PC-3 (cell line): Measurements from ENCODE around the gene MYLK2. TPM values are rescaled to one million over a fixed set of nuclear protein-coding genes. Genes with fewer than 3 reads are reported as not detected.
"Not testable (repeated sequence)": the region's sequence is repeated elsewhere in the genome, so short reads cannot be mapped to it uniquely, and the experiment has no call there.

Experiments
- ATAC-seq: fragments of 200-7000 bp; cut with Tn5 transposase; 2 replicates; pipeline ENCODE4 v1.9.1; 2020; ENCODE audit warnings: mild to moderate bottlenecking, moderate library complexity
- BruUV-seq: library from RNA; stranded (reverse); fragments of 400-500 nt; replicated peaks from 2 replicates; lab custom pipeline; 2021; lab: Mats Ljungman, UMichigan
- CTCF ChIA-PET: fragments of 300-600 bp; sonication (Branson Sonifier 250); formaldehyde crosslinking; loops from one replicate; lab custom pipeline; 2022; ENCODE audit warnings: antibody characterized with exemption; lab: Charles Lee
- POLR2A ChIA-PET: fragments of 300-600 bp; sonication (Branson Sonifier 250); formaldehyde crosslinking; loops from one replicate; lab custom pipeline; 2022; ENCODE audit warnings: antibody characterized with exemption; ENCODE audit not compliant: unreplicated experiment; lab: Charles Lee
- DNase-seq: peaks from one replicate; pipeline ENCODE4 v3.0.0-alpha.2; 2015
- H2AFZ ChIP-seq: fragments of 300-600 bp; sonication (generic); 2 replicates; pipeline ENCODE4 v1.6.0; 2016; ENCODE audit warnings: antibody characterized with exemption, low read length
- H3F3A ChIP-seq: fragments of 300-600 bp; sonication (generic); one replicate; pipeline ENCODE4 v1.6.0; 2017; ENCODE audit warnings: antibody characterized with exemption, low read length, control low read depth, mild to moderate bottlenecking; ENCODE audit not compliant: unreplicated experiment
- H3K27ac ChIP-seq: fragments of 300-600 bp; sonication (generic); 2 replicates; pipeline ENCODE4 v1.5.1; 2016; ENCODE audit warnings: mild to moderate bottlenecking, low read length
- H3K27me3 ChIP-seq: fragments of 300-600 bp; sonication (generic); 2 replicates; pipeline ENCODE4 v1.6.1; 2016; ENCODE audit warnings: low read length, mixed read lengths
- H3K36me3 ChIP-seq: fragments of 300-600 bp; sonication (generic); 2 replicates; pipeline ENCODE4 v1.6.1; 2016; ENCODE audit warnings: low read depth, mixed run types, low read length, mixed read lengths
- H3K4me1 ChIP-seq: fragments of 300-600 bp; sonication (generic); 2 replicates; pipeline ENCODE4 v1.5.1; 2016; ENCODE audit warnings: low read length; ENCODE audit not compliant: insufficient read depth
- H3K4me2 ChIP-seq: fragments of 300-600 bp; sonication (generic); 2 replicates; pipeline ENCODE4 v1.6.0; 2016; ENCODE audit warnings: low read length
- H3K4me3 ChIP-seq: fragments of 300-600 bp; sonication (generic); 2 replicates; pipeline ENCODE4 v1.5.1; 2016; ENCODE audit warnings: mild to moderate bottlenecking, low read length, mixed read lengths
- H3K79me2 ChIP-seq: fragments of 300-600 bp; sonication (generic); 2 replicates; pipeline ENCODE4 v1.6.1; 2017; ENCODE audit warnings: low read length, mixed read lengths
- H3K9ac ChIP-seq: fragments of 300-600 bp; sonication (generic); 2 replicates; pipeline ENCODE4 v1.6.0; 2016; ENCODE audit warnings: mild to moderate bottlenecking, low read length
- H3K9me2 ChIP-seq: fragments of 300-600 bp; sonication (generic); replicated peaks from 2 replicates; pipeline ENCODE4 v1.6.1; 2016; ENCODE audit warnings: mixed run types, low read length, mixed read lengths
- H3K9me3 ChIP-seq: fragments of 300-600 bp; sonication (generic); 2 replicates; pipeline ENCODE4 v1.6.1; 2016; ENCODE audit warnings: low read length, mixed read lengths
- H4K20me1 ChIP-seq: fragments of 300-600 bp; sonication (generic); 2 replicates; pipeline ENCODE4 v1.6.1; 2016; ENCODE audit warnings: low read length, mixed read lengths
- CTCF ChIP-seq: fragments of 300-600 bp; sonication (generic); conservative IDR thresholded peaks from 2 replicates; pipeline ENCODE4 v1.5.1; 2017; ENCODE audit warnings: antibody characterized with exemption, low read depth, mild to moderate bottlenecking, low read length
- EZH2 ChIP-seq: fragments of 300-600 bp; sonication (generic); IDR thresholded peaks from one replicate; pipeline ENCODE4 v1.6.1; 2017; ENCODE audit warnings: antibody characterized with exemption, mild to moderate bottlenecking, low read length; ENCODE audit not compliant: unreplicated experiment
- EZH2phosphoT487 ChIP-seq: fragments of 300-600 bp; sonication (generic); IDR thresholded peaks from 2 replicates; pipeline ENCODE4 v1.6.1; 2018; ENCODE audit warnings: mild to moderate bottlenecking, antibody characterized with exemption, low read length, borderline replicate concordance
- intact Hi-C: fragments of 100-400 bp; cut with micrococcal nuclease; formaldehyde crosslinking; loops from 2 replicates; pipeline ENCODE4 v1.9.0; 2023
- total RNA-seq: library from RNA; depleted of rRNA; stranded (reverse); fragments of >200 nt; gene quantifications from 2 replicates; pipeline ENCODE4 v1.2.3, GENCODE V29; 2014

The MYLK2 gene
- total RNA-seq, 1 experiment from 2014 or later, result 1.7 TPM

GRCh38 chr20:31811198-31811597, 8.0 kb upstream of the MYLK2 start:
- Histone ChIP-seq H3K27me3 (no peaks in the 10 kb centered on the region), H3K4me1 (peaks cover 17% of the 10 kb centered on the region), H3K9me2 (no peaks in the 10 kb centered on the region), H3K9me3 (no peaks in the 10 kb centered on the region), H4K20me1 (no peaks in the 10 kb centered on the region), H2AFZ (no peak overlapping the region), H3K27ac (peak overlapping the region; percentile 84), H3K4me2 (no peak overlapping the region), H3K4me3 (no peak overlapping the region), H3F3A (no peaks in the 10 kb centered on the region), H3K9ac (peak overlapping the region; percentile 20; the same call in 1 of the 2 replicates), H3K79me2 (no peaks in the 10 kb centered on the region), H3K36me3 (peaks cover 11% of the 10 kb centered on the region; the same call in 1 of the 2 replicates)
- POLR2A ChIA-PET, result no interaction called here
- DNase-seq, result no peak
- TF ChIP-seq EZH2 (no peak), EZH2phosphoT487 (no peak), CTCF (no peak)
- CTCF ChIA-PET, result no interaction called here
- intact Hi-C loops, result no loop called here
- no TSS peak for BruUV-seq
- ATAC-seq, result no peak

- H3K27ac ChIP-seq, result no peak overlapping the region
- H4K20me1 ChIP-seq, result no peaks in the 10 kb centered on the region
- no peak for TF ChIP-seq EZH2phosphoT487
- no peak for ATAC-seq
- H2AFZ ChIP-seq, result no peak overlapping the region
- H3K9ac ChIP-seq, result no peak overlapping the region
- no peaks in the 10 kb centered on the region for H3K79me2 ChIP-seq
- no peaks in the 10 kb centered on the region for H3K9me2 ChIP-seq
- CTCF ChIA-PET, result no interaction called here
- H3K4me1 ChIP-seq, result peaks cover 17% of the 10 kb centered on the region
- no peak overlapping the region for H3K4me3 ChIP-seq
- POLR2A ChIA-PET, result no interaction called here
- intact Hi-C loops, result no loop called here
- peaks cover 3% of the 10 kb centered on the region; the same call in 1 of the 2 replicates for H3K36me3 ChIP-seq
- no peaks in the 10 kb centered on the region for H3K9me3 ChIP-seq
- no peaks in the 10 kb centered on the region for H3K27me3 ChIP-seq
- no TSS peak for BruUV-seq
- no peak overlapping the region for H3K4me2 ChIP-seq
- DNase-seq, result no peak
- H3F3A ChIP-seq, result no peaks in the 10 kb centered on the region
Observed at GRCh38 chr20:31811796-31812728, 7.1 kb upstream of the MYLK2 start.

GRCh38 chr20:31813611-31814010, 5.5 kb upstream of the MYLK2 start:
- Histone ChIP-seq H3K9me2 (no peaks in the 10 kb centered on the region), H3F3A (no peaks in the 10 kb centered on the region), H3K9me3 (no peaks in the 10 kb centered on the region), H3K27me3 (no peaks in the 10 kb centered on the region), H3K79me2 (no peaks in the 10 kb centered on the region), H3K4me2 (no peak overlapping the region), H3K9ac (no peak overlapping the region), H3K4me1 (peaks cover 17% of the 10 kb centered on the region), H3K36me3 (no peaks in the 10 kb centered on the region), H4K20me1 (no peaks in the 10 kb centered on the region), H2AFZ (no peak overlapping the region), H3K4me3 (no peak overlapping the region), H3K27ac (no peak overlapping the region)
- DNase-seq (no peak), ATAC-seq (no peak)
- intact Hi-C loops, result no loop called here
- TF ChIP-seq EZH2 (no peak), CTCF (no peak), EZH2phosphoT487 (no peak)
- ChIA-PET POLR2A (no interaction called here), CTCF (no interaction called here)
- BruUV-seq, result no TSS peak

- H3K9me3 ChIP-seq, H3K4me3 ChIP-seq, H3K9me2 ChIP-seq, H3K36me3 ChIP-seq, CTCF ChIA-PET, DNase-seq, H3K27me3 ChIP-seq, BruUV-seq, H3K27ac ChIP-seq, H2AFZ ChIP-seq, H3K9ac ChIP-seq, H4K20me1 ChIP-seq, ATAC-seq, POLR2A ChIA-PET, H3K79me2 ChIP-seq, H3F3A ChIP-seq, intact Hi-C loops, H3K4me2 ChIP-seq: not testable (repeated sequence)
- H3K4me1 ChIP-seq, result peaks cover 17% of the 10 kb centered on the region
Observed at GRCh38 chr20:31814142-31814541, 5.0 kb upstream of the MYLK2 start.
